NB4 (cell line): ENCODE measurements around the gene SENP2.
"Not testable (repeated sequence)": the region's sequence is repeated elsewhere in the genome, so short reads cannot be mapped to it uniquely, and the experiment has no call there.

Source experiments
- DNase-seq: peaks from one replicate; pipeline ENCODE4 v3.0.0; 2010; ENCODE audit warnings: low read depth
- H3K4me3 ChIP-seq: one replicate; pipeline ENCODE4 v1.5.1; 2011; ENCODE audit warnings: mild to moderate bottlenecking, low read depth, low read length, moderate library complexity
- CTCF ChIP-seq: IDR thresholded peaks from one replicate; pipeline ENCODE4 v1.5.1; 2012; ENCODE audit warnings: low read depth, low read length
- MAX ChIP-seq: IDR thresholded peaks from 2 replicates; pipeline ENCODE4 v1.6.1; 2011; ENCODE audit warnings: low read depth, low read length
- MYC ChIP-seq: IDR thresholded peaks from 2 replicates; pipeline ENCODE4 v1.6.1; 2011; ENCODE audit warnings: low read depth, low read length
- POLR2A ChIP-seq: IDR thresholded peaks from 2 replicates; pipeline ENCODE4 v1.6.1; 2011; ENCODE audit warnings: mild to moderate bottlenecking; ENCODE audit not compliant: insufficient read length; ENCODE audit errors: extremely low read depth

SENP2 gene

GRCh38 chr3:185659942-185660921 is 74.1 kb downstream of the SENP2 start:
- peak; percentile 92 for TF ChIP-seq CTCF
- TF ChIP-seq POLR2A = no peak
- H3K4me3 ChIP-seq = no peak overlapping the region
- peak; percentile 84 for DNase-seq

GRCh38 chr3:185661296-185661695 is 75.2 kb downstream of the SENP2 start:
- DNase-seq = not testable (repeated sequence)

GRCh38 chr3:185661772-185662171 is 75.7 kb downstream of the SENP2 start:
- TF ChIP-seq MAX = no peak
- TF ChIP-seq MYC = no peak
- no peak for TF ChIP-seq POLR2A
- no peak for TF ChIP-seq CTCF
- H3K4me3 ChIP-seq = no peak overlapping the region
- DNase-seq = no peak

More at GRCh38 chr3:185661296-185661695, 75.2 kb downstream of the SENP2 start:
- not testable (repeated sequence) for H3K4me3 ChIP-seq

GRCh38 chr3:185663929-185664328 is 77.8 kb downstream of the SENP2 start:
- no peak for DNase-seq
- TF ChIP-seq CTCF (no peak), MAX (no peak), POLR2A (no peak), MYC (no peak)
- H3K4me3 ChIP-seq = no peak overlapping the region

GRCh38 chr3:185667574-185667973 is 81.5 kb downstream of the SENP2 start:
- DNase-seq = no peak
- TF ChIP-seq CTCF (no peak), POLR2A (no peak), MYC (no peak), MAX (no peak)
- no peak overlapping the region for H3K4me3 ChIP-seq

- DNase-seq = peak; percentile 62
- H3K4me3 ChIP-seq = no peak overlapping the region
- TF ChIP-seq POLR2A (no peak), CTCF (peak; percentile 70)
These were observed 91.2 kb downstream of the SENP2 start for GRCh38 chr3:185677146-185677829.
